Cardiac fibroblast (primary cell): Measurements from ENCODE around the gene UNK.

Experiments
- DNase-seq, 2 donors: peaks; one replicate each; pipeline versions ENCODE4 v3.0.0 to v3.0.0-alpha.2; 2010; ENCODE audit warnings: low read depth in 2 of 2
- H3K4me3 ChIP-seq, 2 donors: replicated peaks in 1 of 2; 1 replicate in 1 of 2; 2 replicates in 1 of 2; pipeline ENCODE4 v1.5.1; 2011; ENCODE audit warnings: low read depth in 2 of 2, low read length in 2 of 2, mild to moderate bottlenecking in 2 of 2, moderate library complexity in 1 of 2
- TF ChIP-seq, protein P1 (sequence below): IDR thresholded peaks from one replicate; pipeline ENCODE4 v1.5.1; 2011; ENCODE audit warnings: low read depth, mild to moderate bottlenecking, low read length, inconsistent platforms

The UNK gene

DNA sequence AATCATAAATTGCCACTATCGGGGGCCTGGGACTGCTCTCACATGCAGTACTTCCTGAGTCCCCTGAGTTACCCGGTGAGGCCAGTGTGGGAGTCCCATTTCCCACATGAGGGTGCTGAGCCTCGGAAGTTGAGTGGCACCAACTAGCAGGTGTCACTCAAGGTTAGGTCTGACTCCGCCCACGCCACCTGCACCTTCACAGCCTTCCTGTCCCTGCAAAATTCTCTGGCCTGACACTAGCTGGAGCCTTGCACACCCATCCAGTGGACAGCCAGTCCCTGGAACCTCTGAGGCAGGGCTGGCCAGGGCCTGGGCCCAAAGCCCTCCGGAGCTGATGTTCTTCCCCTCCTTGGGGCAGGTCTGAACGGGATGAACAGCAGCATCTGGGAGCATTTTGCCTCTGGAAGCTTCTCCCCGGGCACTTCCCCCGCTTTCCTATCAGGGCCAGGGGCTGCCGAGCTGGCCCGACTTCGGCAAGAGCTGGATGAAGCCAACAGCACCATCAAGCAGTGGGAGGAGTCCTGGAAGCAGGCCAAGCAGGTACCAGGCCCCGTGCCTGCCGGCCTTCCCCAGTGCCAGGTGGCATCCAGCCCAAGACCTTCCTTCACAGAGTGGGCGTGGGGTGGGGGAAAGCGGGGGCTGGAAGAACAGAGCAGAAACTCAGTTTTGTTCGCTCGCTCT is 37.7 kb downstream of the UNK start:
- H3K4me3 ChIP-seq, result no peak overlapping the region
- no peak for DNase-seq
- TF ChIP-seq, protein P1, sequence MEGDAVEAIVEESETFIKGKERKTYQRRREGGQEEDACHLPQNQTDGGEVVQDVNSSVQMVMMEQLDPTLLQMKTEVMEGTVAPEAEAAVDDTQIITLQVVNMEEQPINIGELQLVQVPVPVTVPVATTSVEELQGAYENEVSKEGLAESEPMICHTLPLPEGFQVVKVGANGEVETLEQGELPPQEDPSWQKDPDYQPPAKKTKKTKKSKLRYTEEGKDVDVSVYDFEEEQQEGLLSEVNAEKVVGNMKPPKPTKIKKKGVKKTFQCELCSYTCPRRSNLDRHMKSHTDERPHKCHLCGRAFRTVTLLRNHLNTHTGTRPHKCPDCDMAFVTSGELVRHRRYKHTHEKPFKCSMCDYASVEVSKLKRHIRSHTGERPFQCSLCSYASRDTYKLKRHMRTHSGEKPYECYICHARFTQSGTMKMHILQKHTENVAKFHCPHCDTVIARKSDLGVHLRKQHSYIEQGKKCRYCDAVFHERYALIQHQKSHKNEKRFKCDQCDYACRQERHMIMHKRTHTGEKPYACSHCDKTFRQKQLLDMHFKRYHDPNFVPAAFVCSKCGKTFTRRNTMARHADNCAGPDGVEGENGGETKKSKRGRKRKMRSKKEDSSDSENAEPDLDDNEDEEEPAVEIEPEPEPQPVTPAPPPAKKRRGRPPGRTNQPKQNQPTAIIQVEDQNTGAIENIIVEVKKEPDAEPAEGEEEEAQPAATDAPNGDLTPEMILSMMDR, result no peak

DNA sequence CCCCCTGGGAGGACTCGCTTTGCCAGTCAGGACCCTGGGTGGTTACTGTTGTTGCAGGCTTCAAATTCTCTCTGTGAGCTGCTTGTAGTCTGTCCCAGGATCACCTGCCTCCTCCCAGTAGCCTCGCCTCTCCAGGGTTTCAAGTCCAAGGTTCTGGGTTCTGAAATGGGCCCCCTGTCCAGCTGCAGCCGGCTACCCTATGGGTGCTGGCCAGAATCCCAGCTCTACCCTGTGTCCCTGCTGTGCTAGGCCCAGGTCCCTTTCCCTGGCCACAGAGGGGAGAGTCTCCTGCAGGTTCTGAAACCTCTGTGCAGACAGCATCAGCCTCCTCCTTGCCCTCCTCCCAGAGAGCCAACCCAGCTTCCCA is 38.2 kb downstream of the UNK start:
- DNase-seq, result no peak
- TF ChIP-seq, protein P1, result no peak
- H3K4me3 ChIP-seq, result no peak overlapping the region

DNA sequence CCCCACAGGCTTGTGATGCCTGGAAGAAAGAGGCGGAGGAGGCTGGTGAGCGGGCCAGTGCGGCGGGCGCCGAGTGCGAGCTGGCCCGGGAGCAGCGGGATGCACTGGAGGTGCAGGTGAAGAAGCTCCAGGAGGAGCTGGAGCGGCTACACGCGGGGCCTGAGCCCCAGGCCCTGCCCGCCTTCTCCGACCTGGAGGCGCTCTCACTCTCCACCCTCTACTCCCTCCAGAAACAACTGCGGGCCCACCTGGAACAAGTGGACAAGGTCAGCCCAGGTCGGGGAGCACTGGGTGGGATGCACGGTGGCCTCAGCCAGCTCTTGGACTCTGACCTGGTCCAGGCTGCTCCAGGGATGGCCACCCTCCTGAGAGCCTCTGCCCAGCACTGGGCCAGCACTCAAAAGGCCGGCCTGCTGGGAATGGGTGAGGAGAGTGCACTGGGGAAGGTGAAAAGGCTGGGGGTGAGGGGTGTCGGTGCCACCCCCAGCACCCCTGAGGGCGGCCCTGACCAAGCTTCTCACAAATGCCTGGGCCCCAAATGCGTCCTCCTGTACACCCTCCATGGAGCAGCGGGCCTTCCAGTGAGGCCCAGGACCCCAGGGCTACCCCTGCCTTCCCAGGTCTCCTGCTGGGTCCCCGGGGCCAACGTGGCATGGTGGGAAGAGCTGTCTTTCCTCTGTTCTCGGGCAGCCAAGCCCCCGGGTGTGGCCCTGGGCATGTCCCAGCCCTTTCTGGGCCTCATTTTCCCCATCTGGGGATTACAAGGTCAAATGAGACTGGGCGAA is 38.8 kb downstream of the UNK start:
- DNase-seq, result no peak
- H3K4me3 ChIP-seq, result no peak overlapping the region
- TF ChIP-seq, protein P1, result no peak

DNA sequence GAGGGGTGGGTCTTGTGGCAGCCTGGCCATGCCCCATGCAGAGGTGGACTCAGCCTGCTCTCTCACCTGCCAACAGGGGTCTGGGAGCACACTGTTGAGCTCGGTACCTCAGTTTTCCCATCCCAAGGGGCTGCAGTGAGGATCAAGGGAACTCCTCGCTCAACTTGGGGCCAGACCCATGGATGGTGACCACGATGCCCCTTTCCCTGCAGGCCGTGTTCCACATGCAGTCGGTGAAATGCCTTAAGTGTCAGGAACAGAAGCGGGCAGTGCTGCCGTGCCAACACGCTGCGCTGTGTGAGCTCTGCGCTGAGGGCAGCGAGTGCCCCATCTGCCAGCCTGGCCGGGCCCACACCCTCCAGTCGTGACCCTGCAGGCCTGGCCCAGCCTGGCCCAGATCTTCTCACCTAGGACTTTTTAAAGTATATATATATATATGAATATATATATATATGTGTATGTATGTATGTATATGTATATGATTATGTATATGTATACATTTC is 39.5 kb downstream of the UNK start:
- TF ChIP-seq, protein P1, result no peak

DNA sequence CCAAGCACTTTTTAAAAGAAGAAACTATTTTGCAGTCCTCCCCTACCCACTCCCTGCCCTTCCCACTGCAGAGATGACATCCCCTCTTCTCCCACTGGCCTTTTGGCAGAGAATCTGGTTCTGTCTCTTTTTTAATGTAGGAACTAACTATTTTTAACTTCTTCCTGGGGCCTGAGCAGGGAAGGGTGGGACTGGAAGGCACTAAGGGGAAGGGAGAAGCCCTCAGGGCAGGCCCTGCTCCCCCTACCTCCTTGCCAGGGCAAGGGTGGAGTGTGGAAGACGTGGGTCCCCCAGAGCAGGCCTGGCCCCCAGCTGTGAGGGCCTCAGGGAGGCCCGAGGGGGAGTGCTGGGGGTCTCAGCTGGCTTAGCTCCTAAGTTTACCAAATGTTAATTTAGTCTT is 40.1 kb downstream of the UNK start:
- H3K4me3 ChIP-seq, result no peak overlapping the region
- DNase-seq, result no peak
- TF ChIP-seq, protein P1, result no peak

More for the DNA sequence above, 39.5 kb downstream of the UNK start:
- DNase-seq, result no peak
- H3K4me3 ChIP-seq, result no peak overlapping the region

DNA sequence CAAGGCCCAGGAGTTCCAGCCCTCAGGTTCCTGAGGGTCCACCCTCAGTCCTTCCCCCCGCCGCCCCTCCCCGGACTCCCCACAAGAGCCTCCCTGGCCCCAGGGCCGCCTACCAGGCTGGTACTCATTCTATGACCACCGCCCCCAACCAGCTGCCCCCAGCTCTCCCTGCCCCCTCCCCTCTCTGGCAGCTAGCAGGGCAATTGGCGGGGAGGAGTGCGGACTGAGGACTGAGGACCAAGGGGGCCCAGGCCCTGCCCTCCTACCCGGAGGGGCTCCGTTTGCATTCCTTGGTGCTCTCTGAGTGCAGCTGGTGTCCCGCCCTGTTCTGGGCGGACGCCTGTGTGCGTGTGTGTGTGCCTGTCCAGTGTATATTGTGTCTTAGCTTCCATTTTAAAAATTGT is 40.5 kb downstream of the UNK start:
- DNase-seq, result no peak
- TF ChIP-seq, protein P1, result no peak
- H3K4me3 ChIP-seq, result no peak overlapping the region
